Measurements from ENCODE around the gene SLC35F1. TPM values are rescaled to one million over a fixed set of nuclear protein-coding genes. Genes with fewer than 3 reads are reported as not detected.
A peak's percentile ranks its signal among the peaks of the same experiment; 100 is the strongest.

Gene SLC35F1
- total and polyA plus RNA-seq, 8 donors, result under 0.01 to 6.8 (median 0.38) TPM; not detected in 2

DNA sequence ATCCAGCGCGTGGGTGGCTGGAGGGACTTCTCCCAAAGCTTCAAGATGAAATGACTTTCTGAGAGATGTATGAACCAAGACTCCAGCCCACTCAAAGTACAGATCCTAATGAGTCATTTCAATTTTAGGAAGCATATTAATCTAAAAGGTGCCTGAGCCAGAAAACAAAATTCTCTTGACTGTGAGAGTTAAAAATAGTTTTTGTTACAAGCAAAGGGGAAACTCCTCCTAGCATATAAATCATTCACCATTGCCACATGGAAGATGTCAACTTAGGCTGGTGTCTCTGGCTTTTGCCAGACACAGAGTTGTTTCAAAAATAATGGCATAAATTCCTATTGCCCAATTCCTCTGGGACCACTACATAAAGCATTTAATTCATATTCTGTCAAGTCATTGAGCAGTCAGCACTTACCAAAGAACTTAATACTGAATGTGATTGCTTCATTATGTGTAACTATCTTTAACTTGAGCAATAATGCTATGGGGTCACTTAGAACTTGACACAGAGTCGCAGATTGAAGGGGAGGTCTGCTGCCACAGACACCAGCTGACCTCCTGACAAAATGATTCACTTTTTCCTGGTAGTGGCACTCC lies 280.6 kb downstream of the SLC35F1 start:
- peak overlapping the region in 1 of 5 donors; percentile 58 for H3K27ac ChIP-seq
- H3K27me3 ChIP-seq, result no peaks in the 10 kb centered on the region
- no peaks in the 10 kb centered on the region for H3K36me3 ChIP-seq
- TF ChIP-seq CTCF (IDR thresholded peaks at IDR 0.05) (no peak), POLR2AphosphoS5 (IDR thresholded peaks at IDR 0.05) (peak in 1 of 3 donors; percentile 31)
- peaks cover 0 to 14% (median 3%) of the 10 kb centered on the region in 4 donors for H3K4me1 ChIP-seq
- no peaks in the 10 kb centered on the region for H3K9me3 ChIP-seq
- peak in 1 of 2 donors; percentile 59 for DNase-seq
- intact Hi-C loops (cut with DNase I; ENCODE audit: low total_unique reads), result no loop called here
- no peak overlapping the region for H3K4me3 ChIP-seq
- 49 to 69% (median 53%) methylated on average over 3 of the region's 3 CpGs for WGBS, 5 donors

DNA sequence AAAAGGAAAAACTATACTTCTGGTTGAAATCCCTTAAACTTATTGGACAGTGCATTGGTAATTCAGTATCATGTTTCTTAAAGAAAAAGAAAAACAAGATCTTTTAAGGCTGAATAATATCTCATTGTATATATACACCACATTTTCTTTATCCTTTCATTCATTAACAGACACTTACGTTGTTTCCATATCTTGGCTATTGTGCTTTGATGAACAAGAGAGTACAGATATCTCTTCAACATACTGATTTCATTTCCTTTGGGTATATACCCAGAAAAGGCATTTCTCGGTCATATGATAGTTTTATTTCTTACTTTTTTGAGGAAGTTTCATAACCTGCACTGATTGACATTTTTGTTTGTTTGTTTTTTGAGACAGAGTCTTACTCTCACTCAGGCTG lies 281.5 kb downstream of the SLC35F1 start:
- DNase-seq, result no peak
- peaks cover 0 to 14% (median 3%) of the 10 kb centered on the region in 4 donors for H3K4me1 ChIP-seq
- H3K9me3 ChIP-seq, result no peaks in the 10 kb centered on the region
- 69 to 86% (median 80%) methylated on average over 2 of the region's 2 CpGs for WGBS, 5 donors
- no peak overlapping the region for H3K4me3 ChIP-seq
- TF ChIP-seq POLR2A (IDR thresholded peaks at IDR 0.05), result no peak
- TF ChIP-seq CTCF (IDR thresholded peaks at IDR 0.05), result no peak
- no peak for TF ChIP-seq EP300 (IDR thresholded peaks at IDR 0.05)
- TF ChIP-seq POLR2AphosphoS5 (IDR thresholded peaks at IDR 0.05), result no peak
- intact Hi-C loops (cut with DNase I; ENCODE audit: low total_unique reads), result no loop called here
- H3K27ac ChIP-seq, result no peak overlapping the region
- no peaks in the 10 kb centered on the region for H3K36me3 ChIP-seq
- no peaks in the 10 kb centered on the region for H3K27me3 ChIP-seq

GRCh38 chr6:118197539-118197938 lies 290.5 kb downstream of the SLC35F1 start:
- Histone ChIP-seq H3K27ac (no peak overlapping the region), H3K4me1 (no peaks in the 10 kb centered on the region), H3K9me3 (no peaks in the 10 kb centered on the region), H3K4me3 (no peak overlapping the region), H3K27me3 (no peaks in the 10 kb centered on the region), H3K36me3 (no peaks in the 10 kb centered on the region)
- no peak for TF ChIP-seq POLR2AphosphoS5 (IDR thresholded peaks at IDR 0.05)
- no peak for TF ChIP-seq POLR2A (IDR thresholded peaks at IDR 0.05)
- no peak for TF ChIP-seq CTCF (IDR thresholded peaks at IDR 0.05)
- no peak for TF ChIP-seq EP300 (IDR thresholded peaks at IDR 0.05)
- intact Hi-C loops (cut with DNase I; ENCODE audit: low total_unique reads), result no loop called here
- 54 to 61% (median 56%) methylated on average over 3 of the region's 3 CpGs for WGBS, 5 donors
- DNase-seq, result no peak

- Histone ChIP-seq H3K27ac (no peak overlapping the region), H3K9me3 (no peaks in the 10 kb centered on the region), H3K36me3 (no peaks in the 10 kb centered on the region), H3K27me3 (no peaks in the 10 kb centered on the region), H3K4me3 (no peak overlapping the region), H3K4me1 (no peaks in the 10 kb centered on the region)
- TF ChIP-seq POLR2A (IDR thresholded peaks at IDR 0.05) (no peak), EP300 (IDR thresholded peaks at IDR 0.05) (no peak), POLR2AphosphoS5 (IDR thresholded peaks at IDR 0.05) (no peak), CTCF (IDR thresholded peaks at IDR 0.05) (no peak)
- intact Hi-C loops (cut with DNase I; ENCODE audit: low total_unique reads), result no loop called here
- no peak for DNase-seq
- WGBS, 5 donors, result 21 to 43% (median 33%) methylated on average over 1 of the region's 1 CpG
Observed at GRCh38 chr6:118198746-118199145, 291.7 kb downstream of the SLC35F1 start.
